Epithelial cell of prostate (primary cell): ENCODE results near the gene SCN11A.

ENCODE experiments used
- DNase-seq: peaks from one replicate; pipeline ENCODE4 v3.0.0-alpha.2; 2011; ENCODE audit warnings: low read depth, low spot score
- H3K27ac ChIP-seq: fragments of 450-650 bp; 2 replicates; pipeline ENCODE4 v1.5.1; 2017; ENCODE audit warnings: mild to moderate bottlenecking

Gene SCN11A

DNA sequence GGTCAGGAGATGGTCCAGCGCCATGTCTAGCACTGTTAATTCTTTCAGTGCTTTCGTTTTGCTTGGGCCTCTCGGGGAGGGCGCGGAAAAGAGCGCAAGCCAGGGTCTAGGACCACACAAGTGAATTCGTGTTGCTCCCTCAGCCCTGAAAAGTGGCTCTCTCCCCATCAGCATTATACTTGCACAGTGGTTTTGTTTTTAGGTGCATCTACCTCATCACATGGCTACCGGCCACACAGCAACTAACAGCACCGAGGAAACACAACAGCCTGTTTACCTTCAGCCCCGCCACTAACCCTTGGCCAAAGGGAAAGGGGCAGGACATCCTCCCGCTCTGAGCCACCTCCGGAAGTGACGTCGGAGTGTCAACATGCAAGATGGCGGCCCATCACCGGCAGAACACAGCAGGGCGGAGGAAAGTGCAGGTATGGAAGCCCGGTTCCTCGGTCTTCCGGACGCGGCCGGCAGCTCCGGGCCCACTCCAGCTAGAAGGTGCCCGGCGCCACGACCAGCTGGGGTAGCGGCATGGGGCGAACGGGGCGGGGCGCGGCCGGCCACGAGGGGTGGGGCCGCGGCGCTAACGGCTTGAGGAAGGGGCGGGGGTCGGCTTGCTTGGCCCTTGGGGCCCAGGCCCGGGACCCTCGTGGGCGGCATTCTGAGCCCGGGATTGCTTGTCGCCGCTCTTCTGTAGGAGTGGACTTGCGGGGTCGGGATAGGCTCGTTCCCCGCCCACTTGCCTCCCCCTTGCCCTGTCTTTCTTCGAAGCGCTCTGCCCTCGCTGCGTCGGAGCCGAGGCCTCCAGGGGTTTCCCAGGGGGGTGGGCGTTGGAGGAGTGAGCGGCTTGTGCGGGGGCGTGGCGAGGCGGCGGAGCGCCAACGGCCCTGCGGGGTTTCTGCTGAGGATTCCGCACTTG, at the start of gene SCN11A, which contains the start of gene WDR48:
SCN11A (minus strand) TSS at position 296 of the 913 bp plus-strand sequence. CDS start 101,582 bp downstream, outside the sequence.
WDR48 (plus strand) TSS at position 368 of the 913 bp plus-strand sequence; CDS start at position 378, 10 bp downstream.
- H3K27ac ChIP-seq = peak within 1 kb of the TSS; percentile 58
- DNase-seq = peak; percentile 78

DNA sequence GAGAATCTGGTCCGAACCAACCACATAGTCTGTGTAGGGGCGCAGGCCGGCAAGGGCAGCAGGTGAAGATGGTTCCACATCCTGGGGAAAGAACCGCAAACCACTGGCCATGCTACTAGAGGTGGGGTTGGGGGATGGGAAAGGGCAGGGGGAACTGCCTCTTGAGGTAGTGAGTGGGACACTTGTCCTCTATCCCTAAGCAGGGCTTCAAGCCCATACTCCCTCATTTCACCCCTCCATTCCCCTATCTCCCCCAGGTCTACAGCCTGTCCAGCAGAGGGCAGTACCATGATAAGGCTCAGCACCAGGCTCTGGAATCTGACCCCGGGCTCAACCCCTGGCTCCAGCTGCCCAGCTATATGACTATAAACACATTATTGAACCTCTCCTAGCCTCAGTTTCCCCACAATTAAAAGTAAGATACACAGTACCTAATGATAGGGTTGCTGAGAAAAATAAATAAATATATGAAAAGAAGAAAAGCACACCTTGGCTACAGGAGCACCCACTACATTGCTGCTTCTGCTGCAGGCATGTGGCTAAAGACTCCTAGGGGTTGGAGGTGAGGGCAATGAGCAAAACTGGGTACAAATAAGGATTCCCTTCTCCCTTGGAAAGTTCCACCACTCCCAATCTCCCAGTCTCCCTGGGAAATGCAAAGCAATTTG, 49.4 kb upstream of the SCN11A start:
- H3K27ac ChIP-seq = no peak overlapping the region
- DNase-seq = no peak

GRCh38 chr3:39100500-39100886, 48.7 kb upstream of the SCN11A start:
- no peak overlapping the region for H3K27ac ChIP-seq
- no peak for DNase-seq

- DNase-seq = no peak
- H3K27ac ChIP-seq = no peak overlapping the region
These were observed 48.2 kb upstream of the SCN11A start for GRCh38 chr3:39099738-39100499.

- H3K27ac ChIP-seq = no peak overlapping the region
- no peak for DNase-seq
These were observed 47.5 kb upstream of the SCN11A start for GRCh38 chr3:39099242-39099641.

DNA sequence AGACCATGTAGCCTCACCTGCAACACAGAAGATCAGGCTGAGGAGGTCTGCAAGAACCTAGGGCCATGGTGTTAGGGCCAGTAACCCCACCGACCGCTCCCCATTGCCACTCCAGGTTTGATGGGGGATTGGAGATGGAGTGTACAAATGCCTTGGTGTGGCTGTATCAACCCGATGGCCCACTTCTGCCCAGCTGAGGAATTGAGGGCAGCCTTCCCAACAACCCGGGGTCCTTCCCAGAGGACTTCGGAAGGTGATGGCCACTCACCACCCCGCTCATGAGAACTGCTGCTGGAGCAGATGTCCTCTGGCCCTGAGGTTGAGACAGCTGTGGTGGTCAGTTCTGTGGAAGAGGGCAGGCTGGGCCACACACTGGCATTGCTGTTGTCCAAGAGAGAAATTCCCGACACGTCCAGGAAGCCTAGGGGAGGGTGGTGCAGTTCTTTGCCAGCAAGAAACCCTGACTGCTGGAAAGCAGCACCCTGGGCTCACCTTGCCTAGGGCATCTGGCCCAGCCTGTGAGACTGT, 46.8 kb upstream of the SCN11A start:
- DNase-seq = no peak
- no peak overlapping the region for H3K27ac ChIP-seq

GRCh38 chr3:39097716-39098472, 46.1 kb upstream of the SCN11A start:
- no peak for DNase-seq
- H3K27ac ChIP-seq = no peak overlapping the region

GRCh38 chr3:39096775-39097174, 45.0 kb upstream of the SCN11A start:
- DNase-seq = no peak
- no peak overlapping the region for H3K27ac ChIP-seq

- DNase-seq = no peak
- no peak overlapping the region for H3K27ac ChIP-seq
These were observed 44.0 kb upstream of the SCN11A start for GRCh38 chr3:39095778-39096177.

DNA sequence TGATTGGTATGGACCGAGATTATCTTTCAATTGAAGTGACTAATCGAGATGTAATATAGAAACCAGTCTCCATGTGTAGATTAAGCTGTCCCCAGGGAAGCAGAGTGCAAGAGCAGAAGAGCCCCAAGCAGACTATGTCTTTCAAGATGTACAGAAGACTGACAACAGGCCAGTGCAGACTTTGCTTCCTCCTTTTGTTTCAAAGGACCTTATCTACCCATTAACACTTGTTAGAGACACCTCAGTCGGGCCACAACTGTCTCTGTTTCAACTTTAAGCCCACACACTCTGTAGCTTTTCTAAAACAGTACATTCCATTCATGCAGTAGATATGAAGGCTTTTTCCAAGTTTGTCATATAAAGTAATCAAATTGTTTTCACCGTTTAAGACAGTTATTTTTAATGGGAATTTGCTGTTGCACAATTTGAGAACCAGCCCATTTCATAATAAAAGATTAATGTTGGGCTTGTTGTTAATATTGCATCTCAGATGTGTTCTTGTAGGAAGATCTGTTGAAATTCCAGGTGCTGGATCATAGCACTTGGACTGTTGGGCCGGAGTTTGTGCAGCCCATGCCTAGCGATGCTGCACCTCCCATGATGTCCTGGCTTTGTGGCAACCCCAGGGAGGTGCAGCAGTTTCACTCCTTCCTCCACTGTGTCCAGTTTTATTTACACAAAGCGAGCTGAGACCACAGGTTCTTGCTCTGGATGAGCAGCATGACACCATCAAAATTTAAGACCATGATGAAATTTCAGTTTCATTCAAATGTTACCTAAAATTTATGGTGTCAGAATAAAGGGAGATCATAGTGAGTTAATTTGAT, 43.3 kb upstream of the SCN11A start:
- H3K27ac ChIP-seq = no peak overlapping the region
- DNase-seq = no peak

- no peak for DNase-seq
- no peak overlapping the region for H3K27ac ChIP-seq
These were observed 39.2 kb upstream of the SCN11A start for GRCh38 chr3:39090922-39091321.

DNA sequence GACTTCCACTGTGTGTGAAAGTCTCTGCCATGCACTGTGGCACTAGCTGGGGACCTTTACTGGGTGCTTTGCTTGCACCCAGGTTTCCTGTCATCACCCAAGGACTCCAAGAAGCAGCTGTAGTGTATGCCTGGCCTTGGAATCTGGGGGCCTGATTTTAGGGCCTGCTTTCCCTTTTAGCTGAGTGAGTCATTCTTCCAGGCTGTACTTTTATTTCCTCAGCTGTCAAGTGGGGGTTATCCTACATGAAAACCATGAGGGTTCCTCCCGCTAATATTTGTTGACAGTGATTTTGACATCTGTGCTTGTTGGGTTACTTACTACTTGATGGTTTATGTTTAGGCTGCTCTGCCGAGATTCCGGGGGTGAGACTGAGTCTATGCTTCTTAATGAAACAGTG, 37.1 kb upstream of the SCN11A start:
- no peak for DNase-seq
- H3K27ac ChIP-seq = no peak overlapping the region

- no peak overlapping the region for H3K27ac ChIP-seq
- DNase-seq = no peak
These were observed 36.7 kb upstream of the SCN11A start for GRCh38 chr3:39088456-39088855.

DNA sequence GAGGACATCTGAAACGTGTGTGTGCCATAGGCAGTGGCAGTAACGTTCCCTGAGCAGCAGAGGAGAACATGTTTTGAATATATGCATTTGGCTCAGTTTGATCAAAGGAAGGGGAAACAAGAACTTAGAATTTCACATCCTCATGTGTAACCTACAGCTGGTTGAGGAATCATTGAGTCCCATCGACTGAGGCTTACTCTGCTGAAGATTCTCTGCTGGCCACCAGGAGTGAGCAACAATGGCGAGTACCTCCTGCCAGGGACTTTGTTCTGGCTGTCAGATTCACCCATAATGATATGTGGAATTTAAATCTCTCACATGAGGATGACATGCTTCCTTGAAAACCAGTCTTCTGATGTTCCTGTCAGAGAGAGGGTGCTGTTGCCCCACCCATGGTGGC, 34.4 kb upstream of the SCN11A start:
- DNase-seq = no peak
- H3K27ac ChIP-seq = no peak overlapping the region

- H3K27ac ChIP-seq = no peak overlapping the region
- DNase-seq = no peak
These were observed 31.0 kb upstream of the SCN11A start for GRCh38 chr3:39082666-39083313.

DNA sequence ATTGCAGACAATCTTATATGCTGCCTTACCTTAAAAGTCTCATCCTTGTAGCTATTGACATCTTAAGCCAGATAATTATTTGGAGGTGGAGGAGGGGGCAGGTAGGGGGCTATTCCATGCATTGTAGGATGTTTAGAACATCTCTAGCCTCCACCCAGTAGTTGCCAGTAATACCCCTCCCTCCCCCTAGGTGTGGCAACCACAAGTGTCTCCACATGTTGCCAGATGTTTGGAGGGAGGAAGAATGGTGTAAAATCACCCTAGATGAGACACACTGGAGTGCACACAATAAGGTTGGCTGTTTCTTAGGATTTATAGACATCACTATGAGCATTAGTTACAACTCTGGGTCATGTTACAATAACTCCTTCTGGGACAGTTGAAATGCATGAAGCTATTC, 28.3 kb upstream of the SCN11A start:
- no peak for DNase-seq
- no peak overlapping the region for H3K27ac ChIP-seq

DNA sequence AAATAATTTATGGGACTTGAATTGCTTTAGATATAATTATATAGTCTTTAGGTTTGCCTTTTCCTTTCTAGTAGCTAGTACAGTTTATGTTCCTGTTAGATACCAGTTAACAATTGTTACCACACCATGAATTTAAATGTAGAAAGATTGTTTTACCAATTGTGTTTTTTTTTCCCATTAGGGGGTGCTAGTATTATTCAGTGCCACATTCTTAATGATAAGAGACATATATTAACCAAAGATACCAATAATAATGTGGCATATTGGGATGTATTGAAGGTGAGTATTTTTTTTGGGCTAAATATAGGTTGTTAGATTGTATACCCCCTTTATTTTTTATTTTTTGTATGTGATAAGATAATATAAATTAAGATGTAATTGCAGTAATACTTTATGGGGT, 27.8 kb upstream of the SCN11A start:
- no peak for DNase-seq
- no peak overlapping the region for H3K27ac ChIP-seq

DNA sequence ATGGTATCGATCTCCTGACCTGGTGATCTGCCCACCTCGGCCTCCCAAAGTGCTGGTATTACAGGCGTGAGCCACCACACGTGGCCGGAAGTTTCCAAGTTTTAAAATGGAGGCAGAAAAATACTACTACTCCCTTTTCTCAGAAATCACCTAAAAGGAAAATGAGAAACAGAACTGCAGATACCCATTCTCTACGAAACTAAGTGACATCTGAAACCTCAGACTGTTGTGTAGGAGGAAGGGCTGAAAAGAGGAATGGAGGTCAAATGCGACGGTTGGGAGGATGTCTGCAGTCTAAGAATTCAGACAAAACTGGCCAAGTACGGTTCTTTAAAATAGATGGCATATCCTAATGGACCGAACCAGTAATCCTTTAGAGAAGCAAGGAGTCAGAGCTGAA, 24.2 kb upstream of the SCN11A start:
- no peak overlapping the region for H3K27ac ChIP-seq
- DNase-seq = no peak
